Left hindlimb (tissue), 1 donor: ENCODE data around the gene BRAF.
"Not testable (repeated sequence)": the region's sequence is repeated elsewhere in the genome, so short reads cannot be mapped to it uniquely, and the experiment has no call there.

Experiments used
- DNase-seq: peaks from one replicate; pipeline ENCODE4 v3.0.0-alpha.2; 2018

BRAF gene

GRCh38 chr7:140924821-140925421, at the start of gene BRAF:
Gene BRAF, minus strand, starts transcription at chr7:140924929. Its CDS starts 226 bp downstream, at chr7:140924703.
- DNase-seq = peak; percentile 95

GRCh38 chr7:140972876-140973829, 48.4 kb upstream of the BRAF start:
- DNase-seq = no peak

DNA sequence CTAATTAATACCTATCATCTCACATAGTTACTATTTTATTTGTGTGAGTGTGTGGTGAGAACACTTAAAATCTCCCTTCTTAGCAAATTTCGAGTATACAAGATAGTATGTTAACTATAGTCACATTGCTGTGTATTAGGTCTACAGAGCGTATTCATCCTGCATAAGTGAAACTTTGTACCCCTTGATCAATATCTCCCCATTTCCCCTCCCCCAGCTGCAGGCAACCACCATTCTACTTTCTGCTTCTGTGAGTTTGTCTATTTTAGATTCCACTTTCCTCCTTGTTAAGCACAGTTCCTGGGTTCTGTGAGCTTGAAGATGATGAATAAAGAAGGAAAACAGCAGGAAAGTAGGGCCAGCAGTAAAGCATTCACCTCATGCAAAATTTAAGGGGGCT, 47.6 kb upstream of the BRAF start:
- no peak for DNase-seq

DNA sequence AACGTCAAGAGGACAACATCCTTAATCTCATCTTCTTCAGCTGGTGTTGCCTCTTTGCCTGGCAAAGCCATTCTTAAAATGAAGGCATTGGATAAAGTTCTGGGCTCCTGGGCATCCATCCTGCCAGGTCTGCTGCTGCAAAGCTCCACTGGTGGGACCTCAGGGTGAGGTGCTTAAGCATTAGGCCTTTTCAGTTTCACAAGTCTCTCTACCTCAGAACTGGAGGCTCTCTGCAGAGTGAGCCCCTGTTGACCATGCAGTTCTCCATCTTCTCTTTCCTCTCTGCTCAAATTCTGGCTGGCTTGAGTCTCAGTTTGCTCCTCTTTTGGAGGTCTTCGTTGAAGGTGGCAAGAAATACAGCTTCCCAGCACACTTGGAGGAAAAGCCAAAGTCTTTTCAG, 42.7 kb upstream of the BRAF start:
- no peak for DNase-seq

DNA sequence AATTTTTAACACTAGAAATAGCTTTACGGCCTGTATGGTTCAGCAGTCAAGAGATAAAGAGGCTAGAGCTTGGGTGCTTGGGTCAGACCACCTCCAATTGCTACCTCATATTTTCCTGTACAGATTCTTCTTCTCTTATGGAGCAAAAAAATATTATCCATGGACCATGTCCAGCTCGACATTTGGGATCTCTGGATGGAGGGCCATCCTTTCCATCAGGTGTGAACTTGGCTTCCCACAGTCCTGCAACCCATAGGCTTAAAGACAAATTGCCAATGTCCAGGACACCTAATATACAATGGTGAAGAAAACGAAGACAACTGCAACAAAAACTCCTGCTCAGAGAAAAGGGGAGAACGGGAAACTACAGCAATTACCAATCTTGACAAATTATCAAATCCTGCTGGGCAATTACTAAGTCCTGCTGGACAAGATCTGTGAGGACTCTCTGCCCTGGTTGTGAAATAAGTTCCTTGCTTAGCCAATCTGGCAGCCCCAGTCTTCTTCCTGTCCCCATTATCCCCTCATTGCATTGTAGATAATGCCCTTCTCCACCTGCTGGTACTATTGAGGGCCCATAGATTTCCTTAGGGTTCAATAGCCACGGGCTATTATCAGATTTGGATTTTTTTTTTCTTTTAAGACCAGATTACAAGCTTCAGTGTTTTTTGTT, 42.0 kb upstream of the BRAF start:
- no peak for DNase-seq

GRCh38 chr7:140961117-140961516, 36.4 kb upstream of the BRAF start:
- DNase-seq = no peak

DNA sequence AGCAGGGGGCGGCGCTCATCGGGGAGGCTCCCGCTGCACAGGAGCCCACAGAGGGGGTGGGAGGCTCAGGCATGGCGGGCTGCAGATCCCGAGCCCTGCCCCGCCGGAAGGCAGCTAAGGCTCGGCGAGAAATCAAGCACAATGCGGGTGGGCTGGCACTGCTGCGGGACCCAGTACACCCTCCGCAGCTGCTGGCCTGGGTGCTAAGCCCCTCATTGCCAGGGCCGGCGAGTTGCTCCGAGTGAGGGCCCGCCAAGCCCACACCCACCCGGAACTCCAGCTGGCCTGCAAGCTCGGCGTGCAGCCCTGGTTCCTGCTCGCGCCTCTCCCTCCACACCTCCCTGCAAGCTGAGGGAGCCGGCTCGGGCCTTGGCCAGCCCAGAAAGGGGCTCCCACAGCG, 32.3 kb upstream of the BRAF start:
- not testable (repeated sequence) for DNase-seq

- no peak for DNase-seq
Observed at GRCh38 chr7:140945940-140946339, 21.2 kb upstream of the BRAF start.

GRCh38 chr7:140942242-140942641, 17.5 kb upstream of the BRAF start:
- not testable (repeated sequence) for DNase-seq

DNA sequence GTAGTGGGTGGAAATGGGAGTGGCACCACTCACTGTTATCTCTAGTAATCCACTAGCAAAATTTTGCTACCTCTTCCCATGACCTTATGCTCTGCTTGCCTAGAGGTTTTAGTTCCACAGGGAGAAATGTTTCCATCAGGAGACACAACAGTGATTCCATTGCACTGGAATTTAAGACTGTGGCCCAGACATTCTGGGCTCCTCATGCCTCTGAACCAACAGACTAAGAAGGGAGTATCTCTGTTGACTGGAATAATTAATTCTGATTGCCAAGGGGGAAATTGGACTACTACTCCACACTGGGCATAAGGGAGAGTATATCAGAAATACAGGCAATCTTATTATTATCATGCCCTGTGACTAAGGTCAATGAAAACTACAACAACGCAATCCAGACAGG, 16.2 kb upstream of the BRAF start:
- no peak for DNase-seq

- DNase-seq = no peak
Observed at GRCh38 chr7:140937702-140938264, 13.1 kb upstream of the BRAF start.

DNA sequence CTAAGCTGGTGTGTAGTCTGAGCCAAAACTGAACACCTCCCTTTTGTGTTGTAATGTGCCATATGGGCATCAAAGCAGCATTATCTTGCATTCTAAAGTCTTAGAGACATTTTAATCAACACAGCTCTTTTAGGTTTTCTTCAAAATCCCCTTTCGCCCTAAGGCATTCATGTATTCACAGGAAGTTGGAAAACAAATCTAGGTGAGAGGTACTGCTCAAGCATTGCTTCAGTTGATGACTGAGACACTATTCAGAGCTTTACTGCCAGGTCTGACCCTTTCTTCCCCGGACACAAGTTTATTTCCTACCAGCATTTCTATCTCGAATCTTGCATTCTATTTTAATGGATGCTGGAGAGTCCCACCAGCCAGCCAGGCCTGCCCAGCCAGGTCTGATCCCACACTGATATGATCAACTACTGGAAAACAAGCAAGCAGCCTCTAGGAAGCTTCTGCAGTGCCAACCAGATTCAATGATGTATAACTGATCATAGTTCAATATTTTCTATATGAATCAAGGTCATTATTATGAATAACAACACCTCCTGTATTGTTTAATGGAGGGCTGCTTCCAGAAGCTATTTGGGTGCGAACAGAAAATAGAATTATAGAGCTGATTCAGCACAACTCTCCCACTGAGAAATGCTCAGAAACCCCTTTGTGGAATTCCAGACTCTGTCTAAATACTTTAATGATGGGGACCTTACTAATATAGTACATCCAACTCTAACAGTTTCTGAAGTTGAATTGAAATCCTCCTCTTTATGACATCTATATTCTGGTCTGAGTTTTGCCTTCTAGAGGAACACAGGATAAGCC, 4.0 kb upstream of the BRAF start:
- no peak for DNase-seq

DNA sequence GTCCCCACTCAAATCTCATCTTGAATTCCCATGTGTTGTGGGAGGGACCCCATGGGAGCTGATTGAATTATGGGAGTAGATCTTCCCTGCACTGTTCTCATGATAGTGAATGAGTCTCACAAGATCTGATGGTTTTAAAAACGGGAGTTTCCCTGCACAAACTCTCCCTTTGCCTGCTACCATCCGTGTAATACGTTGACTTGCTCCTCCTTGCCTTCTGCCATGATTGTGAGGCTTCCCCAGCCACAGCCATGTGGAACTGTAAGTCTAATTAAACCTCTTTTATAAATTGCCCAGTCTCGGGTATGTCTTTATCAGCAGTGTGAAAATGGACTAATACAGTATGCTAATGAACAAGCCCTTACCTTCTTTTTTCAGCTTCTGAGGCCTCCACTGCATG, 3.2 kb upstream of the BRAF start:
- not testable (repeated sequence) for DNase-seq

DNA sequence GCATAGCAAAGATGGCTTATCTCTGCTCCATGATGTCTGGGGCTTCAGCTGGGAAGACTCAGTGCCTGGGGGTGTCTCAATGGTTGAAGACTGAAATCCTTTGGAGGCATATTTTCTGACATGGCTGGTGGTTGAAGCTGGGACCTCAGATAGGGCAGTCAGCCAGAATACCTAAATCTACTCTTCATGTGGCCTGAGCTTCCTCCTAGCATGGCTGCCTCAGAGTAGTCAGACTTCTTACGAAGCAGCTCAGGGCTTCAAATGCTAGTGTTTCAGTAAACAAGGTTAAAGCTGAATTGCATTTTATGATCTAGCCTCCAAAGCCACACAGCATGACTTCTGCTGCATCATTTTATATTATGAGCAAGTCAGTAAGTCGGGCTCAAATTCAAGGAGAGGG, 2.6 kb upstream of the BRAF start:
- DNase-seq = no peak

- DNase-seq = no peak
Observed at GRCh38 chr7:140926021-140926817, 1.5 kb upstream of the BRAF start.

DNA sequence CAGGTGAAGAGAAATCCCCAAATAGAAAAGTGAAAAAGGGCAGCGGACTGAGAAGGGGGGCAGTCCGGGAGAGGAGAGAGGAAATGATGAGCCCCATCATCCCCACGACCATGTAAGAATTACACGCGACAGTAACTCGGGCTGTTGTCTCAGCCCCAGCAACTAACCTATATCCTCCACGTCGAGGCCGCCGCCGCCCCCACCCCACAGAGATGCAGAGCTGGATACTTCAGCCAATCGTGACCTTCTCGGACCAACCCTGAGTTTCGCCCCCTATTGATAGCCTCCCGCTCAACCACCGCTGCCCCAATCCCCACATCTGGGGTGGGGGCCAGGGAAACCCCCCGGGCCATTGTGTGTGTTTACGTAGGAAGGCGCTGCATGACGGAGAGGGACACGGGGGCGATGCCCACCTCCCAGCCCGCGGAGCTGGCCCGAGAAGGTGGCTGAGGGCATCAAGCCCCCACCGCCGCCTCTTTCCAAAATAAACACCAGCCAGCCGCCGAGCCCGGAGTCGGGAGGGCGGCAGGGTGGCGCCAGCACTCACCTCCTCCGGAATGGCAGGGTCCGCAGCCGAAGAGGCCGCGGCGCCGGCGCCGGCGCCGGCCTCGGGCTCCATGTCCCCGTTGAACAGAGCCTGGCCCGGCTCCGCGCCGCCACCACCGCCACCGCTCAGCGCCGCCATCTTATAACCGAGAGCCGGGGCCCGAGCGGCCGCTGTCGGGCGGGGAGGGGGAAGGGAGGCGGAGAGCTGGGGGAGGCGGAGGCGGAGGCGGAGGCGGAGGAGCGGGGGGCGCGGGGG, 509 bp downstream of the BRAF start:
- peak; percentile 89 for DNase-seq

DNA sequence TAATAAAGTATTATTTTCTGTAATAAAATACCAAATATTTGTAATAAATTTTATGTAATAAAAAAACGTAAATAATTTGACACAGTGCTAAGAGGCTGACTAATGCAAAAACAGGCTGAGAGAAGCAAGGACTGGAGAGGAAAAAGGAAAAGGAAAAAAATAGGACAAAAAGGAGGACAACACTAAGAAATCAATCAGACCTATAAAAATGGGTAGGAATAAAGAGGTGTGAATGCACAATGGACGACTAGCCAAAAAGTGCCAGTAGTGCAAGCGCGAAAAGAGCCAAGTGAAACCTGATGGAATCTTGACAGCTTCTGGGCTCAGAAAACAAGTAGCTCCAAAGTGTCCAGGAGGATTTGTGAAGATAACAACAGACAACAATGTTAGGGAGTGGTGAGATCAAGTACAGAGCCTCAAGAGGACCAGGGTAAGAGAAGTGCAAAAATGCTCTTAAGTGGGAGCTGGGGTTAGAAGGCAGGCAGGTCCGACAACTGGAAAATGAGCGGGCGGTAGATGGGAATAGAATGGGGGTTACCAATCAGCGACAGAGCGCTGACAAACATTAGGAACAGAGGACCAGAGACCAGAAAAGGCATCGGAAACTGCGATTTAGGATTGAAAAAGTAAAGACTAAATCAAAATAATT, 1.2 kb downstream of the BRAF start:
- DNase-seq = peak; percentile 33

DNA sequence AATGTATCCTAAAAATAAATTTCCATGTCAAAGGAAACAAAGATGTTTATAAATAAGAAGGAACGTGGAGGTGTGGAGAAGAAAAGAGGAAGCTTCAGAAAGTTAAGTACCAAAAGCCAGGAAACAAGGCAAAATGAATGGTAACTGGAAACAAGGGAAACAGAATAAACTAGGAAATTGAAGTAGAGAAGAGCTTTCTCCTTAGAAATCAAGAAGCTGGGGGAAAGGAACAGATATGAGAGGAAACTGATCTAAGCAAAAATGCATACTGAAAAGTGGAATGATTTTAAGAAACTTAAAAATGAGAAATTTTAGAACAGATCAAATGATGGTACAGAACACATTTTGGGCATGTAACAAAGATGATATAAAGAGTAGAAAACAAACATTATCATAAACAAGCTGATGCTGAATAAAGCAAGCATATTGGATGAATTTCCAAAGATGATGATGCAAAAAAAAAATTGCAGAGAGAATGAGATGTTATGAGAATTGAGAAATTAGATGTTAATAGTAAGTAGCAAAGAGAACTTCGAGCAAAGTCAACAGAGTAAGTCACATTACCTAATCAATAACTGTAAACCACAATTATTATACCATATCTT, 1.9 kb downstream of the BRAF start:
- DNase-seq = no peak

DNA sequence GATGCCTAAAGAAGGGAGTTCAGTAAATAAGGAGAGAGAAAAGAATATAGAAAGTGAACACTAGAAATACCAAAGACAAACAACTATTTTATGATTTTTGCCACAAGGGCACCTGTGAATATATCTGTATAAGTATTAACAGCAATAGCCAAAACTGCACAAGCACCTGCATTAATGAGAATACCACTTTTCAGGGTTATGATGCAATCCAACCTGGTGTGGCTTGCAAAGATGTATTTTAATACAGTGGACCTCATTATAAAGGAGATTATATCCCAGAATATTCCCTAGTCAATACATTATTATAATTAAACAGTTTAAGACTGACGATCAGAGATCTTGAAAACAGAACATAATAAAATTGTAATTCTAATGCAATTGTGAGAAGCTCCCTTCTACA, 4.0 kb downstream of the BRAF start:
- no peak for DNase-seq

DNA sequence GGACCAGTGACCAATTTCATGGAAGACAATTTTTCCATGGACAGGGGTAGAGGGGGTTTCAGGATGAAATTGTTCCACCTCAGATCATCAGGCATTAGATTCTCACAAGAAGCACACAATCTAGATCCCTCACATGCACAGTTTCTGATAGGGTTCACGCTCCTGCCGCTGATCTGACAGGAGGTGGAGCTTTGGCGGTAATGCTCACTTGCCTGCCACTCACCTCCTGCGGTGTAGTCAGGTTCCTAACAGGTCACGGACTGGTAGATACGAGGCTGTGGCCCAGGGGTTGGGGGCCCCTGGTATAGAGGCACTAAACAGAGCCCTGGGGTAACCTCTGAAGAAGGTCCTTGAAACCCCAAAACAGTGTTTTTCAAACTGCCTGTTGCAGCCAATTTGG, 6.5 kb downstream of the BRAF start:
- DNase-seq = no peak
